KOPT-K1 (cell line): ENCODE results near the gene DOCK1.

Experiments
- H3K27ac ChIP-seq: fragments of 200-600 bp; sonication (generic); 2 replicates; pipeline ENCODE4 v1.5.1; 2016; ENCODE audit warnings: antibody characterized with exemption, mild to moderate bottlenecking, low read depth, low read length; ENCODE audit not compliant: poor library complexity, severe bottlenecking
- H3K36me3 ChIP-seq: fragments of 200-600 bp; sonication (generic); 2 replicates; pipeline ENCODE4 v1.5.1; 2017; ENCODE audit warnings: antibody characterized with exemption, mild to moderate bottlenecking, low read length, moderate library complexity; ENCODE audit not compliant: insufficient read depth
- H3K9me3 ChIP-seq: fragments of 200-600 bp; sonication (generic); 2 replicates; pipeline ENCODE4 v1.5.1; 2017; ENCODE audit warnings: antibody characterized with exemption, low read length, mild to moderate bottlenecking; ENCODE audit not compliant: insufficient read depth, poor library complexity, severe bottlenecking

The DOCK1 gene

GRCh38 chr10:127402596-127403409 lies 497.6 kb downstream of the DOCK1 start:
- H3K36me3 ChIP-seq = no peaks in the 10 kb centered on the region
- no peak overlapping the region for H3K27ac ChIP-seq
- H3K9me3 ChIP-seq = no peaks in the 10 kb centered on the region

- Histone ChIP-seq H3K9me3 (no peaks in the 10 kb centered on the region), H3K27ac (no peak overlapping the region), H3K36me3 (no peaks in the 10 kb centered on the region)
Observed at GRCh38 chr10:127405221-127405620, 500.0 kb downstream of the DOCK1 start.

DNA sequence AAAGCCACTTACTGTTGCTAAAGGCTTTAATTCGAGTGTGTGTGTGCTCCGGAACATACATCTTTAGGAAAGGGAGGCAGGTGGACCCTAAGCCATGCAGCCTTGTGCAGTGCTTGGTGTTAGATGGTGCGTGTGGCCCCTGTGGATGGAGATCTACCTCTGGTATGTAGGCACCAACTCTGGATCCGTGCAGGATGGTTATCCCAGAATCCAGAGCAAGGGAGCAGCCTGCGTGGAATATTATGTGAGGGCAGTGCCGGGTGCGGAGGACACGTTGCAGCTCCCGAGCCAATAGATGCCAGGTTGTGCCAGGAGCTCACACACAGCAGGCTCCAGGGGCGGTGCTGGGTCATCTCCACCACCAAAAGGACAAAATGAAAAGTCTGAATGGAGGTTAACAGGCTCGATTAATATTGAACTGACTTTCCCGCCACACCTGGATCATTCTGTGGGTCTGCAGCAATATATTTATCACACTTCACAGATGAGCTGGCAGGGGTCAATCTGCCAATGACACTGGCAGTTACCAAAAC lies 500.9 kb downstream of the DOCK1 start:
- Histone ChIP-seq H3K36me3 (no peaks in the 10 kb centered on the region), H3K27ac (no peak overlapping the region), H3K9me3 (no peaks in the 10 kb centered on the region)

DNA sequence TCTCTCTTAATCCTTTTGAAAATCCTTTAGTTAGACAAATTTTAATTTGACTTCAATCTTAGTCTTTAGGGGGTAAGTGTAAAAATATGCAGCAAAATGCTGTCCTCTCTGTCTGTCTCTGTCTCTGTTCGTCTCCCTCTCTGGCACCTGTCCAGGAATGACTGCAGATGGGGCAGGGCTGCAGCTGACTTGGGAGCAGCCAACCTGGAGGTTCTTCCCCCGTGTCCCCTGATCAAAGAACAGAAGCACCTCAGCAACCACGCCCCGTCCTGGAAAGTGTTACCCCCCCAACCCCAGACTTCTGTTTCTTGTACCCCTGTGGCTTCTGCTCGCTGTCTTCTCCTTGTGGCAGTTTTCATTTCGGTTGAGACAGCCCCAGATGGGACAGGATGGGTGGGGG lies 502.3 kb downstream of the DOCK1 start:
- no peaks in the 10 kb centered on the region for H3K9me3 ChIP-seq
- no peak overlapping the region for H3K27ac ChIP-seq
- H3K36me3 ChIP-seq = no peaks in the 10 kb centered on the region

DNA sequence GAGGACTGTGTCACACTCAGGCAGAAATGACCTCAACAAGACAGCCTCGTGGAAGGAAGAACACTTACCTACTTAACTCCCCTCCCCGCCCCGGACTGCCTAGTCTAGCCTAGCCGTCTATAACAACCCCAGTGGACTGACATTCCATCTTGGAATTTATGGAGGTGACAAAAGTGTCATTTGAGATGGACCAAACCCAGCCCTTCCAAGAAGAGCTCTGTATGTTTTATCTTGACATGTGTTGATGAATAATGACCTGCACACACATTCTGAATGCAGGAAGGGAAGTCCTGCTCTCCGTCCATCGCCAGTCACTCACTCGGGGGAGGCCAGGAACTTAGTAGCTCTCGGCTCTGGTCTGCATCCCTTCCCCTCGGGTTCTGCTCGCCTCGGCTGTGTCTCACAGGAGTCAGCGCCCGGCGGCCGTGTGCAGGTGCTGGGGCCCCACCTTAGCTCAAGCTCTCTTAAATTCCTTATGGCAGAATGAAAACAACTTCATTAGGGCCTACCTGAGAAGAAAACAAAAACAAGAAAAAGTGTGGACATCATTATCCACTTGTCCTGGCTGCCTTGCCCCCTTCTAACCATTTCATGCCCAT lies 503.0 kb downstream of the DOCK1 start:
- H3K27ac ChIP-seq = no peak overlapping the region
- no peaks in the 10 kb centered on the region for H3K9me3 ChIP-seq
- H3K36me3 ChIP-seq = no peaks in the 10 kb centered on the region

GRCh38 chr10:127408733-127409132 lies 503.5 kb downstream of the DOCK1 start:
- Histone ChIP-seq H3K36me3 (no peaks in the 10 kb centered on the region), H3K27ac (no peak overlapping the region), H3K9me3 (no peaks in the 10 kb centered on the region)

- H3K36me3 ChIP-seq = no peaks in the 10 kb centered on the region
- no peak overlapping the region for H3K27ac ChIP-seq
Observed at GRCh38 chr10:127410030-127410429, 504.8 kb downstream of the DOCK1 start.

GRCh38 chr10:127411062-127411461 lies 505.8 kb downstream of the DOCK1 start:
- no peaks in the 10 kb centered on the region for H3K36me3 ChIP-seq
- no peaks in the 10 kb centered on the region for H3K9me3 ChIP-seq
- no peak overlapping the region for H3K27ac ChIP-seq

More at GRCh38 chr10:127410030-127410429, 504.8 kb downstream of the DOCK1 start:
- H3K9me3 ChIP-seq = no peaks in the 10 kb centered on the region

DNA sequence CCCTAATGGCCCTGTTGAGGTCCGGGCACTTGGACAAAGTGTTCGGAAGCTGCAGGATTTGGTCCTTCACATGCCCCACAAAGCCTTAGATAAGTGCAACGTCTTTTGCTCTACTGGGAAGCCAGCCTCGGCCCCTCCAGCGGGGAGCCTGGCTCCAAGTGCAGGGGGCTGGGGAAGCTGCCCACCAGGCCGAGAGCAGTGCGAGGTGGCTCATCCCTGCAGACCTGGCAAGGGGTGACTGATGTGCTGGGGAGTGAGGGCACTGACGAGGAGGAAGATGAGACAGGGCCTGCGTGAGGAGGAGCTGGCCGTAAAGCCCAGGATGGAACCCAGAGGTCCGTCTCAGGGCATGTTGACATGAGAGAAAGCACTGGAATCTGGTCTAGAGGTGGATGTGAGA lies 508.1 kb downstream of the DOCK1 start:
- Histone ChIP-seq H3K27ac (no peak overlapping the region), H3K9me3 (no peaks in the 10 kb centered on the region), H3K36me3 (no peaks in the 10 kb centered on the region)

- no peak overlapping the region for H3K27ac ChIP-seq
- H3K9me3 ChIP-seq = no peaks in the 10 kb centered on the region
Observed at GRCh38 chr10:127414024-127414423, 508.8 kb downstream of the DOCK1 start.

DNA sequence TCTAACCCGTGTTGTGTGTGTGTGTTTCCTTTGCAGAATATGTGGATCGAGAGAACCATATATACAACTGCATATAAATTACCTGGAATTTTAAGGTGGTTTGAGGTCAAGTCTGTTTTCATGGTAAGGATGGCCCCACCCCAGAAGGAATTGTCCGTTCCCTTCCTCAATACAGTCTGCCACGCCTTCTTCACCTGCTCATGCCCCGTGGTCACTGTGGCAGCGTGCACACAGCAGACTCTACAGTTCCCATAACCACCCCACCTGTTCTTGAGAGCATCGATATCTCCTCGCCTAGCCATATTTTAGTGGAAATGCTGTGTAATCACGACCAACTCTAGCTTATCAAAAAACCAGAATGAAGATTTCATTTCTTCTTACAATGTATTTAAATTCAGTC lies 509.9 kb downstream of the DOCK1 start:
- H3K27ac ChIP-seq = no peak overlapping the region
- no peaks in the 10 kb centered on the region for H3K36me3 ChIP-seq
- no peaks in the 10 kb centered on the region for H3K9me3 ChIP-seq

More at GRCh38 chr10:127414024-127414423, 508.8 kb downstream of the DOCK1 start:
- H3K36me3 ChIP-seq = no peaks in the 10 kb centered on the region

- no peaks in the 10 kb centered on the region for H3K36me3 ChIP-seq
- no peak overlapping the region for H3K27ac ChIP-seq
- H3K9me3 ChIP-seq = no peaks in the 10 kb centered on the region
Observed at GRCh38 chr10:127415901-127416581, 510.8 kb downstream of the DOCK1 start.

- no peak overlapping the region for H3K27ac ChIP-seq
- no peaks in the 10 kb centered on the region for H3K36me3 ChIP-seq
- H3K9me3 ChIP-seq = no peaks in the 10 kb centered on the region
Observed at GRCh38 chr10:127417031-127417430, 511.8 kb downstream of the DOCK1 start.

DNA sequence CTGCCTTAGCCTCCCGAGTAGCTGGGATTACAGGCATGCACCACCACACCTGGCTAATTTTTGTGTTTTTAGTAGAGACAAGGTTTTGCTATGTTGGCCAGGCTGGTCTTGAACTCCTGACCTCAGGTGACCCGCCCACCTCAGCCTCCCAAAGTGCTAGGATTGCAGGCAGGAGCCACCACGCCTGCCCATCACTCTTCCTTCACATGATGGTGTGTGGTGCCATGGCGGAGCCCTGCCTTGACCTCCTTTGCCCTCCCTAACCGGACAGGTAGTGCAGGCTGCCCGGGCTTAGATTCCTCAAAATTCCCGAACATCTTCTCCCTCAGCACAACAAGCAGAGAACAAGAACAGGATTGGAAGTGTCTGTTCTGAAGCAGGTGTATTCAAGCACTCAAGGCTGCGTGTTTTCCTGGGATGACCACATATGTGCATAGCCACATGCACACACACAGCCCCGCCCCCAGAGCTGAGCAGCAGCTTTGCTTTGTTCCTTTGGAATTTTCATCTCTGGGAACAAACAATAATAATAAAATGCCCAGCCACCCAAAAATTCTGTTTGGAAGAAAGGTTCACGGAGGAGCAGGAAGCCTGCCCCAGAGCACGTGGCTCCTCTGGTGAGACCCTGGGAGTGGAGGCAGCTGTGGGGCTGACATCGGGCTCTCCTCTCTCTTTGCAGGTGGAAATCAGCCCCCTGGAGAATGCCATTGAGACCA lies 512.6 kb downstream of the DOCK1 start:
- Histone ChIP-seq H3K36me3 (no peaks in the 10 kb centered on the region), H3K27ac (no peak overlapping the region), H3K9me3 (no peaks in the 10 kb centered on the region)
